ENCODE results near the gene ITGA2.

DNA sequence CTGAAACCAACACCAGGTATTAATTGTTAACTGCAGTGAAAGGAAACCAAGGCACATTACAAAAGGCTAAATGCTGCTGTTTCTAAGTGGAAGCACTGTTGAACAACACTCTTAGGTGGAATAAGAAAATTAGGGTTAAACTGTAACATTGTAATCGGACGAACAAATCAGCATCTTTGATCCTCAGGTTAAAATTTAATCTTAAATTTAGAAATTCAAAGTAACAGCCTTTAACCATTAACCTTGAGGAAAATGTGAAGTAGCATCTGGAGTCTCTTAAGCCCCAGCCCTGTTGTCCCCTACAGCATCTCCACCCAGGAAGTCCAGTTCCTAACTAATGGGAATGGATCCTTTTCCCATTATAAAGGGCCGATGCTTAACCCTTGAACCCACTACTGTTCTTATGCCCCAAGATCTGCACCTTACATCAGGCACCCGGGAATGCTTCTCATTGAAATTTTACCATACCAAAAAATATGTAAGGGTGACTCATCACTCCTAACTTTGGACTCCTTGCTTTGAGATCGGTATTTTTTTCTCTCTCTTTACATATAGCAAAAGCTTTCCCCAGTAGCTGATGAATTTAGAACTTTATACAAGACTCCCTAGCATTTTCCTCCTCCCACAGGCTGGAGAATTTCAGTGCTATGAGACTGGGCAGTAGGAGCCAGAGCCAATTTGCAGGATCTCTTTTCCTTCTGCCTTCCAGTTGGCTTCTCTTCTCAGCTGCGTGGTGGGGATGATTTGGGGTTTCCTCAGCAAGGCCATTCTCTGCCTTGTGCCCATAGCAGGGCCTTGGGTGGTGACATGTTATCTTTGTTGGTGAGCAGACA, 32.0 kb upstream of the ITGA2 start:
- TF ChIP-seq ZC3H10 (CRISPR knock-in tag; IDR thresholded peaks at IDR 0.05) (no peak), ZFP30 (CRISPR knock-in tag; IDR thresholded peaks at IDR 0.05) (no peak), SNAI2 (CRISPR knock-in tag; IDR thresholded peaks at IDR 0.05) (no peak), GLIS3 (CRISPR knock-in tag; IDR thresholded peaks at IDR 0.05) (no peak), ARNTL (CRISPR knock-in tag; IDR thresholded peaks at IDR 0.05; ENCODE audit: borderline replicate concordance, low read depth) (no peak), TCF4 (CRISPR knock-in tag; IDR thresholded peaks at IDR 0.05; ENCODE audit: borderline replicate concordance) (no peak), TOX (CRISPR knock-in tag; IDR thresholded peaks at IDR 0.05; ENCODE audit: borderline replicate concordance) (no peak)
- TF ChIP-seq, protein P1, sequence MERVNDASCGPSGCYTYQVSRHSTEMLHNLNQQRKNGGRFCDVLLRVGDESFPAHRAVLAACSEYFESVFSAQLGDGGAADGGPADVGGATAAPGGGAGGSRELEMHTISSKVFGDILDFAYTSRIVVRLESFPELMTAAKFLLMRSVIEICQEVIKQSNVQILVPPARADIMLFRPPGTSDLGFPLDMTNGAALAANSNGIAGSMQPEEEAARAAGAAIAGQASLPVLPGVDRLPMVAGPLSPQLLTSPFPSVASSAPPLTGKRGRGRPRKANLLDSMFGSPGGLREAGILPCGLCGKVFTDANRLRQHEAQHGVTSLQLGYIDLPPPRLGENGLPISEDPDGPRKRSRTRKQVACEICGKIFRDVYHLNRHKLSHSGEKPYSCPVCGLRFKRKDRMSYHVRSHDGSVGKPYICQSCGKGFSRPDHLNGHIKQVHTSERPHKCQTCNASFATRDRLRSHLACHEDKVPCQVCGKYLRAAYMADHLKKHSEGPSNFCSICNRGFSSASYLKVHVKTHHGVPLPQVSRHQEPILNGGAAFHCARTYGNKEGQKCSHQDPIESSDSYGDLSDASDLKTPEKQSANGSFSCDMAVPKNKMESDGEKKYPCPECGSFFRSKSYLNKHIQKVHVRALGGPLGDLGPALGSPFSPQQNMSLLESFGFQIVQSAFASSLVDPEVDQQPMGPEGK (CRISPR knock-in tag; IDR thresholded peaks at IDR 0.05; ENCODE audit: borderline replicate concordance): no peak

Data from SK-N-SH treated with all-trans-retinoic acid at 6 μM for 48 hours (cell line).